Vagina (tissue), 2 donors: Measurements from ENCODE around the gene SCNN1B. TPM values are rescaled to one million over a fixed set of nuclear protein-coding genes. Genes with fewer than 3 reads are reported as not detected.
A peak's percentile ranks its signal among the peaks of the same experiment; 100 is the strongest.

ENCODE experiments used
- DNase-seq, 2 donors: peaks; one replicate each; pipeline ENCODE4 v3.0.0-alpha.2; 2017; ENCODE audit errors: extremely low spot score in 2 of 2
- H3K27ac ChIP-seq: fragments of 200-600 bp; sonication (generic); one replicate; pipeline ENCODE4 v1.5.1; 2019
- H3K27me3 ChIP-seq: fragments of 200-600 bp; sonication (generic); one replicate; pipeline ENCODE4 v1.5.1; 2019
- H3K36me3 ChIP-seq, 2 donors: fragments of 200-600 bp; sonication (generic); one replicate each; pipeline ENCODE4 v1.5.1; 2017 to 2019
- H3K4me1 ChIP-seq: fragments of 200-600 bp; sonication (generic); one replicate; pipeline ENCODE4 v1.5.1; 2019
- H3K4me3 ChIP-seq, 2 donors: fragments of 200-600 bp; sonication (generic); 1 replicate in 1 of 2; 2 replicates in 1 of 2; pipeline ENCODE4 v1.5.1; 2016 to 2019
- H3K9me3 ChIP-seq: fragments of 200-600 bp; sonication (generic); one replicate; pipeline ENCODE4 v1.5.1; 2019
- POLR2A ChIP-seq, 2 donors: fragments of 450-650 bp; IDR thresholded peaks; one replicate each; pipeline ENCODE4 v1.6.1; 2017; ENCODE audit warnings: antibody characterized with exemption in 2 of 2, mild to moderate bottlenecking in 2 of 2, moderate library complexity in 2 of 2
- POLR2AphosphoS5 ChIP-seq, 2 donors: sonication (generic); formaldehyde crosslinking; IDR thresholded peaks; one replicate each; pipeline ENCODE4 v1.9.0; 2017; ENCODE audit warnings: antibody characterized with exemption in 2 of 2, mild to moderate bottlenecking in 2 of 2, low read depth in 1 of 2; ENCODE audit not compliant: insufficient read depth in 1 of 2
- intact Hi-C: fragments of 100-400 bp; cut with DNase I; formaldehyde crosslinking; loops from one replicate; pipeline ENCODE4 v1.15.1; 2023
- total RNA-seq: library from RNA; depleted of rRNA; stranded (reverse); fragments of >200 nt; gene quantifications from one replicate; pipeline ENCODE4 v1.2.3, GENCODE V29; 2016
- TF ChIP-seq, protein P1 (sequence below), 3 experiments: fragments of 450-650 bp in 2 of 3; fragments of 200-600 bp in 1 of 3; sonication (generic) in 1 of 3; IDR thresholded peaks; one replicate each; pipeline ENCODE4 v1.5.1; 2017 to 2019; ENCODE audit warnings: antibody characterized with exemption in 3 of 3, mild to moderate bottlenecking in 2 of 3, moderate library complexity in 2 of 3

SCNN1B gene
- total RNA-seq, 1 donor from 2014 or later, result 76.9 TPM

DNA sequence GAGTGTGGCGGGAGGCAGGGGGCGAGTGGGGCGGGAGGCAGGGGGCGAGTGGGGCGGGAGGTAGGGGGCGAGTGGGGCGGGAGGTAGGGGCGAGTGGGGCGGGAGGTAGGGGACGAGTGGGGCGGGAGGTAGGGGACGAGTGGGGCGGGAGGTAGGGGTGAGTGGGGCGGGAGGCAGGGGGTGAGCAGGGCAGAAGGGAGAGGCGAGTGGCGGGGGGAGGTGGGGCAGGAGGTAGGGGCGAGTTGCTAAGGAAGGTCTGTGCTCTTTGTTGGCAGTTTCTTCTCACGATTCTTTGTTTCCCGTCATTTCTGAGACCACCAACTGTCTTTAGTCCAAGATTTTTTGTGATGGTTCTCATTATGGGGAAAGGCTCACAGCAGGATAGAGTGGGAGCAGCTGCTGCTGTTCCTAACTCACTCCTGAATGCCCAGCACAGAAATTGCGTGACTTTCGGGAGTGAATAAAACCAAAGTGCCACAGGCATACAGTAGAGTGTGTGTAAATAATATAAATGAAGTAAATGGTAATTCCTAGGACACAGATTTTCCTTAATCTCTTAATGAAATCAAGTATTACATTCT is 106.2 kb downstream of the SCNN1B start:
- intact Hi-C loops, result no loop called here
- Histone ChIP-seq H3K27ac (peak overlapping the region; percentile 54), H3K27me3 (no peaks in the 10 kb centered on the region), H3K4me3 (no peak overlapping the region), H3K9me3 (no peaks in the 10 kb centered on the region), H3K4me1 (peaks cover 24% of the 10 kb centered on the region), H3K36me3 (peaks cover 0 to 33% of the 10 kb centered on the region in 2 donors)
- TF ChIP-seq, protein P1, sequence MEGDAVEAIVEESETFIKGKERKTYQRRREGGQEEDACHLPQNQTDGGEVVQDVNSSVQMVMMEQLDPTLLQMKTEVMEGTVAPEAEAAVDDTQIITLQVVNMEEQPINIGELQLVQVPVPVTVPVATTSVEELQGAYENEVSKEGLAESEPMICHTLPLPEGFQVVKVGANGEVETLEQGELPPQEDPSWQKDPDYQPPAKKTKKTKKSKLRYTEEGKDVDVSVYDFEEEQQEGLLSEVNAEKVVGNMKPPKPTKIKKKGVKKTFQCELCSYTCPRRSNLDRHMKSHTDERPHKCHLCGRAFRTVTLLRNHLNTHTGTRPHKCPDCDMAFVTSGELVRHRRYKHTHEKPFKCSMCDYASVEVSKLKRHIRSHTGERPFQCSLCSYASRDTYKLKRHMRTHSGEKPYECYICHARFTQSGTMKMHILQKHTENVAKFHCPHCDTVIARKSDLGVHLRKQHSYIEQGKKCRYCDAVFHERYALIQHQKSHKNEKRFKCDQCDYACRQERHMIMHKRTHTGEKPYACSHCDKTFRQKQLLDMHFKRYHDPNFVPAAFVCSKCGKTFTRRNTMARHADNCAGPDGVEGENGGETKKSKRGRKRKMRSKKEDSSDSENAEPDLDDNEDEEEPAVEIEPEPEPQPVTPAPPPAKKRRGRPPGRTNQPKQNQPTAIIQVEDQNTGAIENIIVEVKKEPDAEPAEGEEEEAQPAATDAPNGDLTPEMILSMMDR (IDR thresholded peaks at IDR 0.05), result no peak
- no peak for TF ChIP-seq POLR2AphosphoS5 (IDR thresholded peaks at IDR 0.05; ENCODE audit: insufficient read depth in 1 of 2, low read depth in 1 of 2)
- TF ChIP-seq POLR2A (IDR thresholded peaks at IDR 0.05), result no peak
- no peak for DNase-seq

DNA sequence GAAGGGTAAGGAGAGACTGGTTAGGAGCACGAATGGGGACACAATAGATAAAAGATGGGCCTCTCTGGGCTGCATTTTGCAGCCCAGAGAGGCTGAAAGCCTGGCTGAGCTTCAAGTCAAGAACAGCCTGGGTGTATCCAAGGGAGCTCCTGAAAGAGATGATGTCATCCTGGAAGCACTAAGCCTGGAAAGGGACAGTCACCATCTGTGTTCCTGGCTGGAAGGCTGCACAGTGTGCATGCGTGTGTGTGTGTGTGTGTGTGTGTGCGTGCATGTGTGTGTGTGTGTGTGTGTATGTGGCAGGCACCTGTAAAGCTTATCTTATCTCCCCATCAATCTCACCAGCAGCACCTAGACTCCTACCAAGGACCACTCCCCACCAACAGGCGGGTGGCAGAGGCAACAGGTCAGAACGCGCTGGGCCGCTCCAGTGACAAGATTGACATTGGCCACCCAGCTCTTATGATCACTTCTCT is 106.8 kb downstream of the SCNN1B start:
- TF ChIP-seq POLR2AphosphoS5 (IDR thresholded peaks at IDR 0.05; ENCODE audit: insufficient read depth in 1 of 2, low read depth in 1 of 2) (peak in 1 of 2 donors; percentile 32), POLR2A (IDR thresholded peaks at IDR 0.05) (no peak)
- TF ChIP-seq, protein P1 (IDR thresholded peaks at IDR 0.05), result no peak
- no peak for DNase-seq
- Histone ChIP-seq H3K36me3 (peaks cover 0 to 33% of the 10 kb centered on the region in 2 donors), H3K9me3 (no peaks in the 10 kb centered on the region), H3K4me1 (peaks cover 24% of the 10 kb centered on the region), H3K4me3 (no peak overlapping the region), H3K27ac (peak overlapping the region; percentile 54), H3K27me3 (no peaks in the 10 kb centered on the region)
- intact Hi-C loops, result no loop called here

DNA sequence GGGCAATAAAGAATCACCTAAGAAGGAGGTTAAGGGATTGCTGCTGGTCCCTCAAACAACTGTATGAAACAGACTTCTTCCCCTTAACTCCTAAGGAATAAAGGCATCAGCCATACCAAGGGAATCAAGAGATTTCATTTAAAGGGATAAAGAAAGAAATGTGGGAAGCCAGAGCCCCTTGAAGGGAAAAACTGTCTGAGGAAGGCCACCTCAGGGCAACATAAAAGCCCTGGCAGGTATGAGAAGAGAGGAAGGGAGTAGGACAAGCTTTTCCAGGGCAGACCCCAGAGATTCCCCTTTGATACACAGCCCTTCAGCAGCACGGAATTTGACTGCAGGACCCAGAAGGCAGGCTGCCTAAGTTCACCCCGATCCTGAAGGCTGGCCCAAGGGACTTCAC is 107.4 kb downstream of the SCNN1B start:
- Histone ChIP-seq H3K27me3 (no peaks in the 10 kb centered on the region), H3K27ac (peak overlapping the region; percentile 27), H3K4me3 (no peak overlapping the region), H3K9me3 (no peaks in the 10 kb centered on the region), H3K4me1 (peaks cover 24% of the 10 kb centered on the region), H3K36me3 (peaks cover 0 to 38% of the 10 kb centered on the region in 2 donors)
- no peak for TF ChIP-seq POLR2A (IDR thresholded peaks at IDR 0.05)
- TF ChIP-seq, protein P1 (IDR thresholded peaks at IDR 0.05), result no peak
- no peak for TF ChIP-seq POLR2AphosphoS5 (IDR thresholded peaks at IDR 0.05; ENCODE audit: insufficient read depth in 1 of 2, low read depth in 1 of 2)
- no peak for DNase-seq
- intact Hi-C loops, result no loop called here

DNA sequence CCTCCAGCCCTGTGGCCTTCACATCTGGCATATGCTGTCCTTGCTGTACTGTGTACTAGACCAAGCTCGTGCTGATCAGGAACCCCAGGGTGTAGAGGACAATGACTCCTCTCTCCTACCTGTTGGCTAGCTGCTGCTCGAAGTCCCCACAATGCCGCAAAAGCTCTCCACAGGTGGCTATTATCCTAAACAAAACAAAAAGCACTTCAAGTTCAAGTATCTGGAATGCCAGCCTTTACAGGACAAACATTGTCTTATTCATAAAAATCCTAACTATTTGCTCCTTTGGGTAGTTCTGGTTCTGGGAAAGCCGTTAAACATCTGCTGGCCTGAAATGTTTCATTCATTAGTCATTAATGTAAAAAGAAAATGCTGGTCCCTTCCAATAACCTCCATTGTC is 108.1 kb downstream of the SCNN1B start:
- Histone ChIP-seq H3K27me3 (no peaks in the 10 kb centered on the region), H3K9me3 (no peaks in the 10 kb centered on the region), H3K27ac (no peak overlapping the region), H3K4me3 (no peak overlapping the region), H3K4me1 (peaks cover 24% of the 10 kb centered on the region), H3K36me3 (peaks cover 0 to 39% of the 10 kb centered on the region in 2 donors)
- DNase-seq, result no peak
- TF ChIP-seq, protein P1 (IDR thresholded peaks at IDR 0.05), result no peak
- TF ChIP-seq POLR2A (IDR thresholded peaks at IDR 0.05) (no peak), POLR2AphosphoS5 (IDR thresholded peaks at IDR 0.05; ENCODE audit: insufficient read depth in 1 of 2, low read depth in 1 of 2) (no peak)
- intact Hi-C loops, result no loop called here

DNA sequence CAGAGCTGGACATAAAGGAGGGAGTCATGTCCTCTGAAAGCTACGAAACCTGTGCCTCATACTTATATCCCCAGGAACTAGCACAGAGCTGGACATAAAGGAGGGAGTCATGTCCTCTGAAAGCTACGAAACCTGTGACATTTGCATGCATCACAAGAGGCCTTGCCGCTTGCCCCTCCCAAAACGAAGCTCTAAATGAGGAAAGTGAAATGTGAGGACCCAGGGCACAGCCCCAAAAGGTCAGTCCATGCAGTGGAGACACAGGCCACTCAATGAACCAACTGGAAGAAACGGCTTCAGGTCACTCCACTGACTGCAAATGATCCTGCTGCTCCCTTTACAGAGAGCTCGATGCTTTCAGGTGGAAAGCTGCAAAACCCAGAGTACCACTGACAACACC is 112.6 kb downstream of the SCNN1B start:
- Histone ChIP-seq H3K36me3 (peaks cover 0 to 64% of the 10 kb centered on the region in 2 donors), H3K4me1 (peaks cover under 1% of the 10 kb centered on the region), H3K9me3 (no peaks in the 10 kb centered on the region), H3K4me3 (no peak overlapping the region), H3K27me3 (no peaks in the 10 kb centered on the region), H3K27ac (no peak overlapping the region)
- intact Hi-C loops, result no loop called here
- TF ChIP-seq POLR2A (IDR thresholded peaks at IDR 0.05), result no peak
- TF ChIP-seq, protein P1 (IDR thresholded peaks at IDR 0.05), result no peak
- no peak for TF ChIP-seq POLR2AphosphoS5 (IDR thresholded peaks at IDR 0.05; ENCODE audit: insufficient read depth in 1 of 2, low read depth in 1 of 2)
- DNase-seq, result no peak
